DND-41 (cell line): Measurements from ENCODE around the gene DRAM1.

Experiments used
- EZH2 ChIP-seq: IDR thresholded peaks from 3 replicates; pipeline ENCODE4 v1.6.1; 2012; ENCODE audit warnings: borderline replicate concordance, low read depth, mild to moderate bottlenecking, moderate library complexity, low read length, inconsistent platforms; ENCODE audit not compliant: severe bottlenecking
- TF ChIP-seq, protein P1 (sequence below): IDR thresholded peaks from 2 replicates; pipeline ENCODE4 v1.5.1; 2012; ENCODE audit warnings: borderline replicate concordance, low read length, moderate library complexity, mild to moderate bottlenecking; ENCODE audit not compliant: poor library complexity, severe bottlenecking; ENCODE audit errors: extremely low read depth

DNA sequence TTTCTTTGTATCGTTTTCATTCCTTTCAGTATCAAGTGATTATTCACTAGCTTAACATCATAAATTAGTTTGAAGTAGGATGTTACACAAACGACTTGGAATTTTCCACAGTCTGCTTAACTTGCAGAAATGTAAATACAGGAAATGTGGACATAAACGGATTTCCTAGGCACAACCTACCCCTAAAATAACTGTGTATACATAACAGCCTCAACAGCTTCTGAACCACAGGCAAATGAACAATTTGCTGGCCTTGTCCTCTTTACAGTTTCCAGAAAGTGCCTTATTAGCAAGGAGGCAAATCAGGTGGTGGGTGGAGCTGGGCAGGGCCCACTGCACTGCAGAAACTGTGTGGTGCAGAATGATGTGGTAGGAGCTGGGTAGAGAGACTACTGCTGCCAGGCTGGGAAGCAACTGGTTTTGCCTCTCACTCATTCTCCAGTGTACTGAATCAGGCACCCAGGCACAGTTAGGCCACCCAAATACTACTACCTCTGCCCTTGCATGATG is 14.1 kb downstream of the DRAM1 start:
- TF ChIP-seq, protein P1, sequence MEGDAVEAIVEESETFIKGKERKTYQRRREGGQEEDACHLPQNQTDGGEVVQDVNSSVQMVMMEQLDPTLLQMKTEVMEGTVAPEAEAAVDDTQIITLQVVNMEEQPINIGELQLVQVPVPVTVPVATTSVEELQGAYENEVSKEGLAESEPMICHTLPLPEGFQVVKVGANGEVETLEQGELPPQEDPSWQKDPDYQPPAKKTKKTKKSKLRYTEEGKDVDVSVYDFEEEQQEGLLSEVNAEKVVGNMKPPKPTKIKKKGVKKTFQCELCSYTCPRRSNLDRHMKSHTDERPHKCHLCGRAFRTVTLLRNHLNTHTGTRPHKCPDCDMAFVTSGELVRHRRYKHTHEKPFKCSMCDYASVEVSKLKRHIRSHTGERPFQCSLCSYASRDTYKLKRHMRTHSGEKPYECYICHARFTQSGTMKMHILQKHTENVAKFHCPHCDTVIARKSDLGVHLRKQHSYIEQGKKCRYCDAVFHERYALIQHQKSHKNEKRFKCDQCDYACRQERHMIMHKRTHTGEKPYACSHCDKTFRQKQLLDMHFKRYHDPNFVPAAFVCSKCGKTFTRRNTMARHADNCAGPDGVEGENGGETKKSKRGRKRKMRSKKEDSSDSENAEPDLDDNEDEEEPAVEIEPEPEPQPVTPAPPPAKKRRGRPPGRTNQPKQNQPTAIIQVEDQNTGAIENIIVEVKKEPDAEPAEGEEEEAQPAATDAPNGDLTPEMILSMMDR, result no peak
- no peak for TF ChIP-seq EZH2
